IPS-15b (cell line): Measurements from ENCODE around the gene EFNA5.

Source experiments
- H3K27me3 ChIP-seq: one replicate; pipeline ENCODE4 v1.6.1; 2013; ENCODE audit warnings: low read length; ENCODE audit not compliant: control insufficient read depth, insufficient read depth
- H3K36me3 ChIP-seq: one replicate; pipeline ENCODE4 v1.6.1; 2013; ENCODE audit warnings: low read length; ENCODE audit not compliant: control insufficient read depth, insufficient read depth
- H3K4me1 ChIP-seq: one replicate; pipeline ENCODE4 v1.6.1; 2013; ENCODE audit warnings: mild to moderate bottlenecking, low read length; ENCODE audit not compliant: control insufficient read depth, insufficient read depth
- H3K4me3 ChIP-seq: one replicate; pipeline ENCODE4 v1.5.1; 2013; ENCODE audit warnings: low read depth, low read length
- H3K9ac ChIP-seq: one replicate; pipeline ENCODE4 v1.6.1; 2013; ENCODE audit warnings: low read depth, mild to moderate bottlenecking, low read length
- H3K9me3 ChIP-seq: one replicate; pipeline ENCODE4 v1.6.1; 2013; ENCODE audit warnings: mild to moderate bottlenecking, low read length; ENCODE audit not compliant: control insufficient read depth, insufficient read depth

Gene EFNA5

GRCh38 chr5:107466233-107466769 lies 204.4 kb downstream of the EFNA5 start:
- Histone ChIP-seq H3K9ac (no peak overlapping the region), H3K4me1 (peaks cover 67% of the 10 kb centered on the region), H3K9me3 (no peaks in the 10 kb centered on the region), H3K4me3 (no peak overlapping the region), H3K27me3 (no peaks in the 10 kb centered on the region), H3K36me3 (no peaks in the 10 kb centered on the region)

DNA sequence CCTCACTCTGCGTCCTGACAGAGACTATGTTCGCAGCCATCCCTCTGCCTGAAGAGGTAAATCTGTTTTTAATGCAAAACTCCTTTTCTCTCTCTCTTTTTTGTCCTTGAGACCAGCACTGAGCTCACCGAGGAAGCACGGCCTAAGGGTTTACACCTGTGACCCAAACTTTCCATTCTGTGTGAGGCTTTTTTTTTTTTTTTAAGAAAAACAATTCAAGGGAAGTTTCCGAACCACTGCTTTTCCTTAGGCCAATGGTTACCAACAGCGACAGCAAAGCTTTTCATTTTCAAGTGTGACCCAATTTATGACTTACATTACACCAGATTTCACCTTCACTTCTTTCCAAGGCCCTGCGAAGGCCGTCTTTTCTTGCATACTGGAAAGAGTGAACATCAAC lies 205.9 kb downstream of the EFNA5 start:
- no peaks in the 10 kb centered on the region for H3K36me3 ChIP-seq
- no peak overlapping the region for H3K9ac ChIP-seq
- H3K27me3 ChIP-seq: no peaks in the 10 kb centered on the region
- no peaks in the 10 kb centered on the region for H3K9me3 ChIP-seq
- no peak overlapping the region for H3K4me3 ChIP-seq
- H3K4me1 ChIP-seq: peaks cover 65% of the 10 kb centered on the region

DNA sequence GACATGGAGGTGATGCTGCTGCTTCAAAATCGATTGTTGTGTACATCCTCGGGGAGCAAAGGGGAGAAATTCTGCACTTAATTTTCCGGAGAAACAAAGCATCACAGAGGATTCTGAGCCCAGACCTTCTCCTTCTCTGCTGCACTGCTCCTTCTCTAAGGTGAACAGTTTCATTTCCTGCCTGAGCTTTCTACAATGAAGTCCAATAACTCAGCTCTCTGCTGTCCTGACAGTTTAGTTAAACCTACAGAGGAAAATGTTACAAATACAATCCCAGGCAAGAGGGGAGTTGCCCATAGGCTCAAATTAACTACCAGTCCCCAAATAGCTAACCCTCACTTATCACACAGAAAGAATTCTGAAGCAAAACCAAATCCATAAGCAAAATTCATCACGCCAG lies 206.3 kb downstream of the EFNA5 start:
- Histone ChIP-seq H3K9ac (no peak overlapping the region), H3K9me3 (no peaks in the 10 kb centered on the region), H3K36me3 (no peaks in the 10 kb centered on the region), H3K27me3 (no peaks in the 10 kb centered on the region), H3K4me3 (no peak overlapping the region), H3K4me1 (peaks cover 63% of the 10 kb centered on the region)

DNA sequence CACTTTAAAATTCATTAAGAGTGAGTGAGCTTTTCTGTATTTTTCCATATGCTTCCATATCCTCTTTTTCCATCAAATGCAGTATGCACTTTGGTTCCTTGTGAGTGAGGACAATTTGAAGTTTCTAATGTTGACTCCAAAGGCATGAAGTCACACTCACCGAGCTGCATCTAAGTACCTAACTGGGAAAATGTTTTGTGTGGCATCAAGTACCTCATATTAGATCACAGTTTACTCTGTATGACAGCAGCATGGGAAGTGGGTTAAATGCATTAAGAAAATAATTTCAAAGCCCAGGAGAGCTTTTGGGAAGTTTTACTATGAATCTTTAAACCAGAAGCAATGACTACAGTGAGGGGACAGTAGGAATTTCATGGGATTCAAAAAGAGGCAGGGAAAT lies 207.0 kb downstream of the EFNA5 start:
- Histone ChIP-seq H3K36me3 (no peaks in the 10 kb centered on the region), H3K4me1 (peaks cover 56% of the 10 kb centered on the region), H3K9me3 (no peaks in the 10 kb centered on the region), H3K4me3 (no peak overlapping the region), H3K9ac (no peak overlapping the region), H3K27me3 (no peaks in the 10 kb centered on the region)

GRCh38 chr5:107461770-107462169 lies 209.0 kb downstream of the EFNA5 start:
- H3K36me3 ChIP-seq: no peaks in the 10 kb centered on the region
- H3K9ac ChIP-seq: no peak overlapping the region
- no peak overlapping the region for H3K4me3 ChIP-seq
- no peaks in the 10 kb centered on the region for H3K27me3 ChIP-seq
- H3K4me1 ChIP-seq: peaks cover 48% of the 10 kb centered on the region
- H3K9me3 ChIP-seq: no peaks in the 10 kb centered on the region

DNA sequence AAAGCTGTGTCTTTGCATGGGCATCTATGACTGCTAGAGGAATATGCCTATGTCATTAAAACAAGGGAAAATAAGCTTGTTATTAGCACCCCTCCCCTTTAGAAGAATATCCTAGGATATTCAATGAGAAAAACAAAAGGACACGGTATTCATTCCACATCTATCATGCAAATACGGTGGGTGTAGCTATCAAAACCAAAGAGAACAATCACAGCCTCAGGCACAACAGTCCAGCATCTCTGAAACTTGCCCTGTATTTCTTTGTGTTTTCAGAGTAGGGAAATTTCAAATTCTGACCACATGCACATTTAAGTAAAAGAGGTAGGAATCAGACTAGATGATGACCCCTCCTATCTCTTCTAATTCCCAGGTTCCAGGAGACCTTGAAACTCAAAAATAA lies 209.9 kb downstream of the EFNA5 start:
- no peak overlapping the region for H3K4me3 ChIP-seq
- H3K9me3 ChIP-seq: no peaks in the 10 kb centered on the region
- H3K9ac ChIP-seq: no peak overlapping the region
- peaks cover 47% of the 10 kb centered on the region for H3K4me1 ChIP-seq
- H3K36me3 ChIP-seq: no peaks in the 10 kb centered on the region
- no peaks in the 10 kb centered on the region for H3K27me3 ChIP-seq

GRCh38 chr5:107459605-107460004 lies 211.1 kb downstream of the EFNA5 start:
- Histone ChIP-seq H3K4me1 (peaks cover 49% of the 10 kb centered on the region), H3K27me3 (no peaks in the 10 kb centered on the region), H3K9ac (no peak overlapping the region), H3K36me3 (no peaks in the 10 kb centered on the region), H3K4me3 (no peak overlapping the region), H3K9me3 (no peaks in the 10 kb centered on the region)

GRCh38 chr5:107458322-107458721 lies 212.4 kb downstream of the EFNA5 start:
- Histone ChIP-seq H3K36me3 (no peaks in the 10 kb centered on the region), H3K4me1 (peaks cover 43% of the 10 kb centered on the region), H3K9ac (no peak overlapping the region), H3K4me3 (no peak overlapping the region), H3K9me3 (no peaks in the 10 kb centered on the region), H3K27me3 (no peaks in the 10 kb centered on the region)

GRCh38 chr5:107457881-107458280 lies 212.9 kb downstream of the EFNA5 start:
- Histone ChIP-seq H3K27me3 (no peaks in the 10 kb centered on the region), H3K36me3 (no peaks in the 10 kb centered on the region), H3K9ac (no peak overlapping the region), H3K4me1 (peaks cover 43% of the 10 kb centered on the region), H3K4me3 (no peak overlapping the region), H3K9me3 (no peaks in the 10 kb centered on the region)

DNA sequence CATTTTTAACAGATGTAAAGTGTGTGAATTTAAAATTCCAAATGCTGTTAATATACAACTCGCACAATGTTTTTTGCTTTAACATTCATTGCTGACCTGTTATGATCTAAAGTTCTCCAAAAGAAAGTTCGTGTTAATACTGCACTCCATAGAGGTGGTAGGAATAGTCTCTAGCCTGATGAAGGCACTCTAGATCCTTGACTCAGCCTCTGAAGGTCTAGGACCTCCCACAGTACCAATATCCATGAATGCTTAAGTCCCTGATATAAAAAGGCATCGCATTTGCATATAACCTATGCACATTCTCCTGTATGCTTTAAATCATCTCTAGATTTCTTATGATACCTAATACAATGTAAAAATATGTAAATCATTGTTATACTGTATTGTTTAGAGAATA lies 213.6 kb downstream of the EFNA5 start:
- Histone ChIP-seq H3K9me3 (no peaks in the 10 kb centered on the region), H3K36me3 (no peaks in the 10 kb centered on the region), H3K4me1 (peaks cover 43% of the 10 kb centered on the region), H3K4me3 (no peak overlapping the region), H3K27me3 (no peaks in the 10 kb centered on the region), H3K9ac (no peak overlapping the region)

GRCh38 chr5:107456281-107456715 lies 214.4 kb downstream of the EFNA5 start:
- Histone ChIP-seq H3K9me3 (no peaks in the 10 kb centered on the region), H3K27me3 (no peaks in the 10 kb centered on the region), H3K9ac (no peak overlapping the region), H3K4me3 (no peak overlapping the region), H3K4me1 (peaks cover 40% of the 10 kb centered on the region), H3K36me3 (no peaks in the 10 kb centered on the region)

DNA sequence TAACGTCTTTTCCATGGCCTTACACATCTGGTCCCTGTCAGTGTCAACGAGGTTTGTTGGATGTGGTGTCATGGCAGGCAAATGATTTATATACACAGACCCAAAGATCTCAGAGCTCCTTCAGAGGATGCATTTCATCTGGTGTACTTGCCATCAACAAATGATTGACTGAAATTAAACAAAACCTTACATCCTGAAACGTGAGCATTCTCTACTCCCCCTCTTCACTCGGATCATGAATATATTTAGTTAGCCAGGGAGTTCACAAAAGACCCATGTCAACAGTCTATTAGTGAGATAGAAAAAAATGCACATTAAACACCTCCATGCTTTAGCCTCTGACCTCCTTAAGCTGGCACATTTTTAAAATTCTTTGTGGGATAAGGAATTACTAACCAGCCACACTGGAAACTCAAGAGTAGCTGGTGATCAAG lies 215.6 kb downstream of the EFNA5 start:
- no peak overlapping the region for H3K9ac ChIP-seq
- peaks cover 32% of the 10 kb centered on the region for H3K4me1 ChIP-seq
- no peaks in the 10 kb centered on the region for H3K36me3 ChIP-seq

More for the DNA sequence above, 215.6 kb downstream of the EFNA5 start:
- H3K9me3 ChIP-seq: no peaks in the 10 kb centered on the region
- no peaks in the 10 kb centered on the region for H3K27me3 ChIP-seq
- no peak overlapping the region for H3K4me3 ChIP-seq
